ENCODE data around the gene NRL.

NRL gene

DNA sequence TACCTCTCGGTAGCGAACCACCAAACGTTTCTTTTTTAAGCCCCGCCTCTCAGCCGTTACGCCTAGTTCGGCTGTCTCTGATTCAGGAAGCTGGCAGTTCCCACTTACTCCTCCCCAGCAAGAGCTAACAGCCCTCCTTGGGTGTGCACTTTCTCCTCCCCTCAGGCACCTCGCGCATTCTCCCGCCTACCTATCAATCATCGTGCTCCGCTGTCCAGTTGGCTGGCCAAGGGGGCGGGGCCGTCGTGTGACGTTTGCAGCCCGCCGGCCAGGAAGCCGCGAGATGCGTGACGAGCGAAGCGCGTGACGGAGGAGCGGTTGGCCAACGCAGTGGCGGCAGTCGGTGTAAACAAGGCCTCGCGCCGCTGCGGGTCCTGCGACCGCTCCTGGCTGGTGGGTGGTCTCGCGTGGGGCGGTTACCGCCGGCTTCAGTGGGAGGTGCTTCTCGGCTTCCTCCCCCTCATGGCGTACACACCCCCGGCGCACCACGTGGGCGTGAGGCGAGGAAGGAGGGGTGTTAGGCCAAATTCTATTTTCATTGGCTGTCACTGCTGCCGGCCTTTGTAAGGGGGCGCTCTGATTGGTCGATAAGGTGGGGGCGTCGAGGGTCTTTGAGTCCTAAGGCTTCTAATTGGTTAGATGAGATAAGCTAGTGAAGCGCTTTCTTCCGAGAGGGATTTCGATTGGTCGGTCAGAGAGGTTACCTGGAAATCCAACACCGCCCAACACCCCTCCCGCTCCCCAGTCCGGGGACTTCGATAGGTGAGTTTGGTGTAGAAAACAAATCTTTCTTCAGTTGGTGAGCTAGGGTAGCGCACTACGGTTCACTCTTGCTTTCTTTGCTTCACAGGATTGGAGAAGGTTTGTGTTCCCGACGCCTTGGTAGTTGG is at the start of gene NRL, which contains the start of gene DCAF11:
Gene NRL (minus strand): TSS at position 418 of the 890 bp plus-strand sequence. CDS start 32,101 bp downstream, outside the sequence.
Gene DCAF11 (plus strand): TSS at position 246 of the 890 bp plus-strand sequence. CDS start 818 bp downstream, outside the sequence.
- DNase-seq: peak; percentile 98

GRCh38 chr14:24162093-24162492 is 47.3 kb upstream of the NRL start:
- peak; percentile 37 to 53 for DNase-seq

DNA sequence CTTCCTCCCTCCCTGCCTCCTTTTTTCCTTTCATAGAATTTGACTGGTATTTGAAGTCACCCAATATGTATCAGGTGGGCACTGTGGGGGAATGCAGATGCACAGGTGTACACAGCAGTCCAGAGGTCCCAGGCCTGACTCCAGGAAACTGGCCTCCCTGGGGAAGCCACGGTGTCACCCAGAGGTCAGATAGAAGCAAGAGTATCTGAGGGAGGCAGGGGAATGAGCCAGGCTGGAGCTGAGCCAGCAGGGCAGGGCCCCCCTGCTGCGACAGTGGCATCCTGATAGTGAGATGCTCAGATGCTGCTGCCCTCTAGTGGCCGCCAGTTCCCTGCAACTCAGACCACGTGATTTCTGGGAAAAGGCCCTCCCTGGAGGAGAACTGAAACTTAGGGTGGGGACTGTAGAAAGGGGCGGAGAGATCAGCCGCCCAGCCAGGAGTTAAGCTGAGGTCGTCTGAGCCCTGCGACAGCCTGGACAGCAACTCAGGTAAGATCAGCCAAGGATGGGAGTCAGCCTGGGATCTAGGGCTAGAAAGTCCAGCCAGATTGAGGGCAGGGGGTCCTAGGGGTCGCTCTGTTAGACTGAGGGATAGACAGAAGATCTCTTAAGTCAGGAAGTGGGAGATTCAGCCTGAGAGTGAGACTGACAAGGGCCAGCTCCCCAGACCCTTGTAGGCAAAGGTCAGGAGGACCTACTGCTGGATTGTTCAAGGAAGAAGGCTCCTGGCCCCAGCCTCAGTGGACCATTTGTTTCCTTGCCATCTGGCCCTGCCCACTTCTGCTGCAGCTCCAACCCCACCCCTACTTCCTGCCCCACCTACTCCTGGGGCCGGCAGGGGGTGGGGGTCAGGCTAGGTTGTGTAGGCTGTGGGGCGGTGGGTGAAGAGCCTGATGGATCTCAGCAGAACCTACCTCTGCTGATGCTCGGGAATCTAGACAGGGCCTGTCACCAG is 46.4 kb upstream of the NRL start, which contains the start of gene IRF9:
Gene IRF9 (plus strand): TSS at position 416 of the 955 bp plus-strand sequence. CDS start 880 bp downstream, outside the sequence.
- peak; percentile 98 to 99 for DNase-seq

DNA sequence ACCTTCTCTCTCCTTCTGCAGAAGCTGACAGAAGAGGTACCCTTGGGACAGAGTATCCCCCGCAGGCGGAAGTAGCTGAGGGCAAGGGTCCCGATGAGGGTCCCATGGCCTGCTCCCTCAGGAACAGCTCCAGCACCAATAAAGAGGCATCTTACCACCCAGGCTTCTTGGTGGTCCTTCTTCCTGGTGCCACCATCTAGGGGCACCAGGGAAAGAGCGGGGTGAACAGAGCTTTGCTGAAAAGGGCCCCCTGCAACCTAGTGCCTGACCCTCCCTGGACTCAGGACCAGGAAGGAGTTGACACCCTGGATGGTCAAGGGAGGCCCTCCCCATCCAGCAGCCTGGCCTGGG is 45.7 kb upstream of the NRL start:
- no peak for DNase-seq

DNA sequence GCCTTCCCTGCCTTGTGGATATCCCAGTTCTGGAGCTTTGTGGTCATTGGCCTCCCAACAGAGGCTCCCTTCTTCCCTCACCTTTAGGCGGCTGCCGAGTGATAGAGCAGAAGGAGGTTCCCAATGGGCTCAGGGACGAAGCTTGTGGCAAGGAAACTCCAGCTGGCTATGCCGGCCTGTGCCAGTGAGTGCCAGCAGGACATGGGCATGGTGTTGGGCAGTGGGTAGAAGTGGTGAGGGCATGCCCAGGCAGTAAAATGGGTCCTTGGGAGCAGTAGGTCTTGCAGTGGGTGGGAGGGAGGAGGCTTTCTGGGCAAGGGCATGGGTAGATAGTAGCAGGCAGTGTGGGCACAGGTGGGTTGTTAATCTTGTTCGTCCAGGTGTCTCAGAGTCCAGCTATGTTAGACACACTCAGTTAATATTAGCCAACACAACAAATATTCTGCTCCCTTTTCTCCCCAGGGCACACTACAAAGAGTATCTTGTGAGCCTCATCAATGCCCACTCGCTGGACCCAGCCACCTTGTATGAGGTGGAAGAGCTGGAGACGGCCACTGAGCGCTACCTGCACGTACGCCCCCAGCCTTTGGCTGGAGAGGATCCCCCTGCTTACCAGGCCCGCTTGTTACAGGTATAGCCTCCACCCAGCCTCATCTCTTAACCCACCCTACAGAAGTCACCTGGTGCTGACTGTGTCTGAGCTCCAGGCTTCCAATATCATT is 45.2 kb upstream of the NRL start:
- DNase-seq: no peak

- no peak for DNase-seq
Measured at GRCh38 chr14:24157331-24157730, 42.6 kb upstream of the NRL start.

DNA sequence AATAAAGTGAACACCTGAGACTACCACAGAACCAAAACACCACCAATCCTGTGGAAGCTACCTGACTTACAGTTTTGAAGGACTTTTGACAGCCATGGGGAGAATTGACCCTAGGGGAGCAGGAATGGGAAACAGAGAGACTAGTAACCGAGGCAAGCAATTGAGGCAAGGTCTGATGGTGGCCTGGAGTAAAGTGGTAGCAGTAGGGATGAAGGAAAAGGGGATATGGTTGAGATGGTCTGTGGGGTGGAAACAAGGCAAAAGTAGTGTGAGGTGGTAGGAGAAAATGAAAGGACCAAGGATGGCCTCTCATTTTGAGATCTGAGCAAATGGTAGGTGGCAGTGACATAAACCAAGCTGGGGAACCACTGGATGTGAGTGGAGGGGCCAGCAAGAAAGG is 42.1 kb upstream of the NRL start:
- no peak for DNase-seq

DNA sequence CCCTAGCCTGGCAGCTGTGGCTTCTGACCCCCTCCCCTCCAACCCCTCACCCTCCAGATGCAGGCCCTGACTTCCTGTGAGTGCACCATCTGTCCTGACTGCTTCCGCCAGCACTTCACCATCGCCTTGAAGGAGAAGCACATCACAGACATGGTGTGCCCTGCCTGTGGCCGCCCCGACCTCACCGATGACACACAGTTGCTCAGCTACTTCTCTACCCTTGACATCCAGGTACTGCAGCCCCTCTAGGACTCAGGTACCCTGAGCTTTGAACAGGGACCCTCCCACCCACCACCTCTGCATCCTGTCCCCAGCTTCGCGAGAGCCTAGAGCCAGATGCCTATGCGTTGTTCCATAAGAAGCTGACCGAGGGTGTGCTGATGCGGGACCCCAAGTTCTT is 40.4 kb upstream of the NRL start:
- DNase-seq: no peak

DNA sequence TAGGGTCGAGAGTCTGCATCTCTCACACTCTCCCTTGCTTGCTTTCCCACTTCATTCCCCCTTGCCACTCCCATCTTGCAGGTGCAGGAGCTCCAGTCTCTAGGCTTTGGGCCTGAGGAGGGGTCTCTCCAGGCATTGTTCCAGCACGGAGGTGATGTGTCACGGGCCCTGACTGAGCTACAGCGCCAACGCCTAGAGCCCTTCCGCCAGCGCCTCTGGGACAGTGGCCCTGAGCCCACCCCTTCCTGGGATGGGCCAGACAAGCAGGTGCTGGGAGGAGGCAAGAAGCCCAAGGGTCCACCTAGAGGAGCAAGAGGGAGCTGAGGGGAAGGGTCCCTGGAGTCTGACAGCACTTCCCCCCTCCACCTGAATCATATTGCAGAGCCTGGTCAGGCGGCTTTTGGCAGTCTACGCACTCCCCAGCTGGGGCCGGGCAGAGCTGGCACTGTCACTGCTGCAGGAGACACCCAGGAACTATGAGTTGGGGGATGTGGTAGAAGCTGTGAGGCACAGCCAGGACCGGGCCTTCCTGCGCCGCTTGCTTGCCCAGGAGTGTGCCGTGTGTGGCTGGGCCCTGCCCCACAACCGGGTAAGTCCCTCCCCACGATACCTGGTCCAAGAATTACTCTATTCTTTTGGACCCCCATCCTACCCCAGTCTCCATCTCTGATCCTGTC is 36.8 kb upstream of the NRL start:
- DNase-seq: no peak

GRCh38 chr14:24150993-24151392 is 36.2 kb upstream of the NRL start:
- no peak for DNase-seq

GRCh38 chr14:24150567-24150966 is 35.8 kb upstream of the NRL start:
- no peak for DNase-seq

GRCh38 chr14:24150061-24150460 is 35.3 kb upstream of the NRL start:
- no peak for DNase-seq

DNA sequence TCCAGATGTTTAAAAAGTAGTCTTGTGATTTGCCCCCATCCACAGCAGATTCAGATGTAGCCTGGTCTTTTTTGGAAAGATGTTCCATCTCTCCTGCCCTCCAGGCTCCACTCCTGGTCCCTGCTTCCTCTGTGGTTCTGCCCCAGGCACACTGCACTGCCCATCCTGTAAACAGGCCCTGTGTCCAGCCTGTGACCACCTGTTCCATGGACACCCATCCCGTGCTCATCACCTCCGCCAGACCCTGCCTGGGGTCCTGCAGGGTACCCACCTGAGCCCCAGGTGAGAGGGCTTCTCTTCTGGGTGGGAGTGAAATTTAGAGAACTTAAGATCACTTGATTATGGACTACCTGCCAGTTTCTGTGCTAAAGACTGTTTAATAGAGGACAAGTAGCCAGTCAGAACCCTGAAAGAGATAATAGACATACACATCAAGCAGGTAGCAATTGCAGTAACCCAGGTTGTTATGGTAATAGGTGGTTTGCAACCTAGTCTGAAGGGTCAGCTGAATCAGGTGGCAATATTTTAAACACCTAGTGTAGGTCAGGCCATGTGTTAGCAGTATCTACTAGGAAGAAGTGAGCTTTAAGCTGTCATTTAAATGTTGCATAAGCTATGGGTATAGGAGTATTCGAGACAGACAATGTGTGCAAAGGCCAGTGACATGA is 34.7 kb upstream of the NRL start:
- no peak for DNase-seq

DNA sequence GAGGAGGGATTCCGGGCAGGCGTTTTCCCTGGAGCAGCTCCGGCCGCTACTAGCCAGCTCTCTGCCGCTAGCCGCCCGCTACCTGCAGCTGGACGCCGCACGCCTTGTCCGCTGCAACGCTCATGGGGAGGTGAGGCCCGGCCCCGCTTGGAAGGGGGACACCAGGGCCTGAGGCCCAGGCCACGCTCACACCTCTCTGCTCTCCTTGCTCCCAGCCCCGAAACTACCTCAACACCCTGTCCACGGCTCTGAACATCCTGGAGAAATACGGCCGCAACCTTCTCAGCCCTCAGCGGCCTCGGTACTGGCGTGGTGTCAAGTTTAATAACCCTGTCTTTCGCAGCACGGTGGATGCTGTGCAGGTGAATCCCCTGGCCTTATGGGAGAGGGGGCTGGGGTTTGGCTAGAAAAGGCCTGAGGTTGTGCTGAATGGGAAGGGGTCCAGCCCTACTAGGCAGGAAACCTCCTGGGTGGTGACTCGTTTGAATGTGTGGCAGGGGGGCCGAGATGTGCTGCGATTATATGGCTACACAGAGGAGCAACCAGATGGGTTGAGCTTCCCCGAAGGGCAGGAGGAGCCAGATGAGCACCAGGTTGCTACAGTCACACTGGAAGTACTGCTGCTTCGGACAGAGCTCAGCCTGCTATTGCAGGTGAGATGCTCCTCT is 33.1 kb upstream of the NRL start:
- DNase-seq: no peak

- peak; percentile 99 for DNase-seq
Measured at GRCh38 chr14:24146978-24147760, 32.4 kb upstream of the NRL start, which contains the start of gene RNF31. Gene RNF31, plus strand, starts transcription at chr14:24147498. Its CDS starts 201 bp downstream, at chr14:24147699.

GRCh38 chr14:24146453-24146977 is 31.8 kb upstream of the NRL start, which contains the start of gene PSME2:
Gene PSME2, minus strand, starts transcription at chr14:24146610. Its CDS starts 29 bp downstream, at chr14:24146581.
- peak; percentile 94 to 96 for DNase-seq

DNA sequence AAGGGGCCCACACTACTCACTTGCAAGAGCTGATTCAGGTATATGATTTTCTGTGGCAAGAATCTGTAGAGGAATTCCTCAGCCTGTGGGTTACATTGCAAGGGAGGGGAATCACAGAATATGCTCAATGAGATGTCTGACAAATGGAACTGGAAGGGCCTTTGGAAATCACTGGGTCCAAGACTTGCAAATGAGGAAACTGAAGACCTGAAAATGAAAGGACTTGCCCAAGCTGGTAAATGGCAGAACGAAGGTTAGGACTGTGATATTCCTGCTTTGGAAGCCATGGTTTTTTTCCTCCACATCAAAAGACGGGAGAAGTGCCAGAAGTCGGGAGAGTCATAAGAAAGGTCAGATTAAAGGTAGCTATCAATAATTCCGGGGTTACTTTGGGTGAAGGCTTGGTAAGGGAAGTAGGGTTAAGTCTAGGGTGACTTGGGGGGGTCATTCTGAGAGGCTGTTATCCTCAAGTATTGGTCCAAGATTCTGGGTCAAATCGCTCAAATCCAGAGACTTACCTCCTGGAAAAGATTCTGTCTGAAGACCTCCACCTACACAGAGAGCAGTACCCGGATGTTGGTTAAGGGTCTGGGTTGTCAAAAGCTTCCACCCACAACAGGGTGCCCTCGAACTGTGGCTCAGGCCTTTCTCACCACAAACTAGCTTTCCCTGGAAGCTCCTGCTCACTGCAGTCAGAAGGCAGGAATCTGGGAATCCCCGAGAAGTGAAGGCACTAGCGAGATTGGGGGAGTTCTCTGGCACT is 31.1 kb upstream of the NRL start:
- DNase-seq: no peak

- DNase-seq: no peak
Measured at GRCh38 chr14:24145219-24145618, 30.5 kb upstream of the NRL start.

- no peak for DNase-seq
Measured at GRCh38 chr14:24144451-24144850, 29.7 kb upstream of the NRL start.

Data from activated CD4-positive, alpha-beta T cell treated with anti-CD3 and anti-CD28 coated beads, Interleukin-2, amount 50 U/mL, for 48 hours (primary cell).